GM19193 (cell line): Measurements from ENCODE around the gene LSS.

Source experiments
- POLR2A ChIP-seq: IDR thresholded peaks from 4 replicates; pipeline ENCODE4 v1.6.1; 2011; ENCODE audit not compliant: insufficient read depth, insufficient read length; ENCODE audit errors: extremely low read depth

Gene LSS

GRCh38 chr21:46150073-46150472 lies 78.5 kb downstream of the LSS start:
- no peak for TF ChIP-seq POLR2A

GRCh38 chr21:46149205-46149901 lies 79.2 kb downstream of the LSS start:
- TF ChIP-seq POLR2A = no peak

DNA sequence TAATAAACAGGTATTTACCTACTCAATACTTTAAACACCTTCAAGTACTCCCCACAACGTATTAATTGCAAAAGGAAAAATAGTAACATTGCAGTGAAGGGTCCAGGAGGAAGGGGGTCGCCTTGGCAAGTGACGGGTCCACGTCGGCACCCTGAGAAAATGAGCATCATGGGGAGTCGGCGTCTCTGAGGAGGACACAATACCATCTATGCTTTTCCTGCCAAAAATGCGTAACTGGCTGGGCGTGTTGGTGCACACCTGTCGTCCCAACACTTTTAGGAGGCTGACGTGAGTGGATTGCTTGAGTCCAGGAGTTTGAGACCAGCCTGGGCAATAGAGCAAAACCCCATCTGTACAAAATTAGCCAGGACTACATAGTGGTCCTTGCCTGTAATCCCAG lies 80.5 kb downstream of the LSS start:
- no peak for TF ChIP-seq POLR2A

GRCh38 chr21:46146856-46147255 lies 81.7 kb downstream of the LSS start:
- TF ChIP-seq POLR2A = no peak

DNA sequence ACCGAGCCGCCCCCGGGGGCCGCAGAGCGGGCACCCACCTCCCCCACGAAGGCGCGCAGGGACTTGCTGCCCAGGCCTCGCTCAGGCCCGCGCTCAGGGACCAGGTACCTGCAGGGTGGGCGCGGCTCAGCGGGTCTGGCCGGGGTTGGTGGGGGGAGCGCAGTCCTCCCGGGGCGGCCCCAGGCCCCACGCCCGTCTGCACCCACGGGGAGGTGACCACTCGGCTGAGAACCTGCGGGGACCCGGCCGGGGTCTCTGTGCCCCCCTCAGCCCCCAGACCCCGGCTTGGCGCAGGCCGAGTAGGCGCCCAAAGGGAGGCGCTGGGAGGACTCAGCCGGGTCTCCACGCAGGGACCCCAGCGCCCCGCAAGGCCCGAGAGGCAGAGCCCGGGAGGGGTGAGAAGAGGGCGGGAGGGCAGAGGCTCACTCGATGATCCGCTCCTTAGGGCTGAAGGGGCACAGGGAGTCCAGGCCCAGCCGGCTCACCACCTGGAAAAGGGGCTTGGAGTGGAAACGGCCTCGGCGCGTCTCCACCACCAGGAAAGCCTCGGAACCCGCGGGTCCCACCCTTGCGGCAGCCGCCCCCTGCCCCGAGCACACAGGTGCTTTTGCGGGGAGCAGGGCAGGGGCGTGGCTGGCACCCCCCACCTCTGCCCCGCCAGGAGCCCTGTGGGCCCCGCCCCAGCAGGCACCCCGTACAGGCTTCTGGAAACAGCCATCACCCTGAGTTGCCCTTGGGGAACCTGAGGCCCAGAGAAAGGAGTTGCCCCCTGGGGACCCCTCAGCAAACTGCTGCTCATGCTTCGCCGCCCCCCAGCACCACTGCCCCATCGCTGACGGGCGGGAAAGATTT lies 82.5 kb downstream of the LSS start:
- no peak for TF ChIP-seq POLR2A

DNA sequence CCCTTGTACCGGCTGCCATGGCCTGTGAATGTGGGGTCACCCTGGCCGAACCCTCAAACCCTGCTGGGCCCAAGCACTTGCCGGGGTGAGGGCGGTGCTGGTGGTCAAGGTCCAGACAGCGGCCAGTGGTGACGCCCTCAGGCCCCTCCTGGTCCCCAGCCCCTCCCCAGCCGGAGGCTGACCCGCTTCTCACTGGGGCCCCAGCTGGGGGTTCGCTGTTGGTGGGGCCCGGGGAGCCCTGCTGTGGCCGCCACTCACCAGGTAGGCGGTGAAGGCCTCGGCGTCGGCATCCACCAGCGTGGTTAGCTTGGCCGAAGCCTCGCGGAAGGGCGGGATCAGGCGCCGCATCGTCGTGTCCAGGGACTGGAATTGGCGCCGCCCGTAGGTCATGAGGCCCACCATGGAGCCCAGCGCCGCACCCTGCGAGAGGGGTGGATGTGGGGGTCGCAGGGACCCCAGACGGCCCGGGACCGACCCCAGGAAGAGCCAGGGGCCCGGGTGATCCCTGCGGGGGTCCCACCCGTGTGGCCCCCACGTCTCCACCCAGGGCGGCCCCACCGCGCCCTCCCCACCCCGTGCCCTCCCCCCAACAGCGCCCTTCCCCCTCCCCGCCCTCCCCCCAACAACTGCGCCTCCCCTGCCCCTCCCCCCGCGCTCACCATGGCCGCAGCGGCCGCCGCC lies 83.3 kb downstream of the LSS start:
- no peak for TF ChIP-seq POLR2A

DNA sequence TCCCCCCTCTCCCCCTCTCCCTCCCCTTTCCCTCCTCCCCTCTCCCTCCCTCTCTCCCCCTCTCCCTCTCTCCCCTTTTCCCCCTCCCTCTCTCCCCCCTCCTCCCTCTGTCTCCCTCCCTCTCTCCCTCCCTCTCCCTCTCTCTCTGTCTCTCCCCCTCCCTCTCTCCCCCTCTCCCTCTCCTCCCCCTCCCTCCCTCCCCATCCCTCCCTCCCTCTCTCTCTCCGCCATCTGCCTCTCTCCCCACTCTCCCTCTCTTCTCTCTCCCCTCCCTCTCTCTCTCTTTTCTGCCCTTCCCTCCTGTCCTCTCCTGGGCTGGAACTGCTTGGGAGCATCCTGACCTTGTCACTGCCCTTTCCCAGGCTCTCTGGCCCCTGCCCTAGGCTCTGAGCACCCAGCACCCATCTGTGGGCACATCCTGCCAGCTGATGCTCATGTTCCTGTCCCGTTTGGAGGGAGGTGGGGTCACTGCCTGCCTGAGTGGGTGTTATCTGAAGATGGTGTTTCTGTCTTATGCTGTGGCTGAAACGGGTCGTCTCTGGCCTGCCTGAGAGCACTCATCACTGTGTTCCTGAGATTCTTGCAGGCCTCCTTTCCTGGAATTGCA lies 84.0 kb downstream of the LSS start:
- no peak for TF ChIP-seq POLR2A

- no peak for TF ChIP-seq POLR2A
Observed at GRCh38 chr21:46142582-46143473, 85.7 kb downstream of the LSS start.

GRCh38 chr21:46141767-46142581 lies 86.6 kb downstream of the LSS start:
- TF ChIP-seq POLR2A = no peak

DNA sequence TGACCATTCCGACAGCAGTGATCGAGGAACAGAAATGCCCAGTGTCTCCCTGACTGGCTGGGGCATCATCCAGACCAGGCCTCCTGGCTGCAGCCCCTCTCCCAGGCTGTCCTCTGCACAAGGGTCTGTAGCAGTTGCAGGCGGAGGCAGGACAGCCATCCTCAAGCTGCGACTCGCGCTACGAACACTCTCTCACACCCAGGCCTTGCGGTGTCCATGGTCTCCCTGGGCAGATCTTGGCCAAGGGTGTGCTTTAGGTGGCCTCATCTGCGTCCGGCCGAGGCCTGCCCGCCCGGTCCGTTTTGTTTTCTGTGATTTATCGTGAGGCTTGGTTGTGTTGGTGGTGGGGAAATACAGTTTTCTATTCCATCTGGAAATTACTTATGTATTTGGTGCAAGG lies 88.9 kb downstream of the LSS start:
- no peak for TF ChIP-seq POLR2A

DNA sequence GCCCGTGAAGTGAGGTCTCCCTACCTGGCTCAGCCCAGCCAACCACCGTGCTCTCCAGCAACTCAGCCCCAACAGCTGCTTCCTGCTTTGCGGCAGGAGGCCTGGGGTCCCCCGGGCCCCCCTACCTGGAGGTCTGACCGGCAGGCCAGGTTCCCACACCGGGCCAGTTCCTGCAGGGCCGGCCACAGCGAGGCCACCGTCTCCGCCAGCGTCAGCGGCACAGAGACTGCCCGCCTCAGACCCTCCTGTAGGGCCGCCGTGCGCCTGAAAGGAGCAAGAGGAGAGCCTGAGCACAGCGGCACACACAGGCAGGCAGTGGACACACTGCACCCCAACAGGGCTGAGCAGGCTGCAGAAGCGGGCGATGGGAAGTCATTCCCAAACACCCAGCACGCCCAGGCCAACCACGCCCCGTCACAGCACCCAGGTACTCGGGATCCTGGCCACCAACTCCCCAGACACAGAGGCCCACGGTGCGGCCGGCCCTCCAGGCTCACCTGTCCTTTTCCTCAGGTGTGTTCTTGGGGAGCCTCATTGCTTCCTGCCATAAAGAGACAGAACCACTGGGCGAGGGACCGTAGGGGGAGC lies 90.1 kb downstream of the LSS start:
- TF ChIP-seq POLR2A = no peak
